Mesothelial cell of epicardium (in vitro differentiated cells): ENCODE results near the gene CHKA. TPM values are rescaled to one million over a fixed set of nuclear protein-coding genes. Genes with fewer than 3 reads are reported as not detected.

Experiments
- DNase-seq, 2 experiments: peaks; one replicate each; pipeline ENCODE4 v3.0.0; 2021; ENCODE audit warnings: low spot score in 2 of 2; ENCODE audit not compliant: unreplicated experiment in 2 of 2
- H3K27ac Mint-ChIP-seq: 2 replicates; pipeline ENCODE4 v1.8.0; 2021; ENCODE audit warnings: mixed read lengths
- H3K27me3 Mint-ChIP-seq: 2 replicates; pipeline ENCODE4 v1.8.0; 2021; ENCODE audit warnings: low read depth, mixed read lengths
- H3K36me3 Mint-ChIP-seq: 2 replicates; pipeline ENCODE4 v1.8.0; 2021; ENCODE audit warnings: mixed read lengths
- H3K4me1 Mint-ChIP-seq: 2 replicates; pipeline ENCODE4 v1.8.0; 2021; ENCODE audit warnings: mixed read lengths
- H3K4me3 Mint-ChIP-seq: 2 replicates; pipeline ENCODE4 v1.8.0; 2021; ENCODE audit warnings: mild to moderate bottlenecking, moderate library complexity, mixed read lengths
- H3K9me3 Mint-ChIP-seq: 2 replicates; pipeline ENCODE4 v1.8.0; 2021; ENCODE audit warnings: mixed read lengths
- total RNA-seq: library from RNA; stranded (reverse); gene quantifications from 3 replicates; pipeline ENCODE4 v1.2.1, GENCODE V29; 2021
- TF ChIP-seq, protein P1 (sequence below): fragments of 200-600 bp; sonication (generic); IDR thresholded peaks from one replicate; pipeline ENCODE4 v1.5.0; 2021; ENCODE audit warnings: antibody characterized with exemption; ENCODE audit not compliant: unreplicated experiment

The CHKA gene
- total RNA-seq, 1 donor from 2014 or later, result 74.4 TPM

DNA sequence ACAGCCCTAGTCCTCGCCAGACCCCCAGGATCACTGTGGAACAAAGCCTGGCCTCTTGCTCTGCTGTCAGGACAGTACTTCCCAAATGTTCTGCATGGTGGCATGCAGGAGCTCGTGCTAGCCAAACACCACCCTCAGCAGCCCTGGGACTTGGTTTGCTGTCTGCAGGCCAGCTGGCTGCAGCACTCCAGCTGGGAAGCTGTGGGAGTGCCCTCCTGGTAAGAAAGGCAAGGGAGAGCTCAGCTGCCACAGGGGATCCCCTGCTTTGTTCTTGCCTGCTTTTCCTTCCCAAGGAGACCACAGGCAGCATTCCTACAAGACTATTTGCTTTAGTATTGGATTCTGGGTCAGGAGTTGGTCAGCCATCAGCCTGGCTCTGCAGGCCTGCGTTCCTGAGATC, 54.4 kb downstream of the CHKA start:
- peaks cover 54% of the 10 kb centered on the region for H3K36me3 Mint-ChIP-seq
- no peak for DNase-seq
- H3K9me3 Mint-ChIP-seq, result no peaks in the 10 kb centered on the region
- TF ChIP-seq, protein P1, sequence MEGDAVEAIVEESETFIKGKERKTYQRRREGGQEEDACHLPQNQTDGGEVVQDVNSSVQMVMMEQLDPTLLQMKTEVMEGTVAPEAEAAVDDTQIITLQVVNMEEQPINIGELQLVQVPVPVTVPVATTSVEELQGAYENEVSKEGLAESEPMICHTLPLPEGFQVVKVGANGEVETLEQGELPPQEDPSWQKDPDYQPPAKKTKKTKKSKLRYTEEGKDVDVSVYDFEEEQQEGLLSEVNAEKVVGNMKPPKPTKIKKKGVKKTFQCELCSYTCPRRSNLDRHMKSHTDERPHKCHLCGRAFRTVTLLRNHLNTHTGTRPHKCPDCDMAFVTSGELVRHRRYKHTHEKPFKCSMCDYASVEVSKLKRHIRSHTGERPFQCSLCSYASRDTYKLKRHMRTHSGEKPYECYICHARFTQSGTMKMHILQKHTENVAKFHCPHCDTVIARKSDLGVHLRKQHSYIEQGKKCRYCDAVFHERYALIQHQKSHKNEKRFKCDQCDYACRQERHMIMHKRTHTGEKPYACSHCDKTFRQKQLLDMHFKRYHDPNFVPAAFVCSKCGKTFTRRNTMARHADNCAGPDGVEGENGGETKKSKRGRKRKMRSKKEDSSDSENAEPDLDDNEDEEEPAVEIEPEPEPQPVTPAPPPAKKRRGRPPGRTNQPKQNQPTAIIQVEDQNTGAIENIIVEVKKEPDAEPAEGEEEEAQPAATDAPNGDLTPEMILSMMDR, result no peak
- no peaks in the 10 kb centered on the region for H3K4me1 Mint-ChIP-seq
- H3K27ac Mint-ChIP-seq, result no peak overlapping the region
- H3K4me3 Mint-ChIP-seq, result no peak overlapping the region
- H3K27me3 Mint-ChIP-seq, result no peaks in the 10 kb centered on the region

DNA sequence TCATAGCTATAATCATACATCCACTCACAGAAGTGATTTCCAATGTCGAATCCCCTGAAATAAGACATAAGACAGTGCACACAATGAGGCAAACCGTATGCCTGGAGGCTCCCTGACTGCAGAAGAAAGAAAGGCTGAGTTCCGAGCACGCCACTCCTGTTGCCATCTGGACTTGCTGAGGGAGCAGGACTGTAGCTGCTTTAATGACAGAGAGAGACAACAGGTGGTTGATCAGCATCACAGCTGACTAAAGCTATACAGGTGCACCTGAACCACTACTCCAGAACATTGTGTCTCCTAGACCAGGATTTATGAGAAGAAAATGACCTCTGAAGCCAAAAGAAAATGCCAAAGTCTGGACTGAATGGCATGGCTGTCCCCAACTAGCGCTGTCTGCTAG, 55.3 kb downstream of the CHKA start:
- no peak overlapping the region for H3K27ac Mint-ChIP-seq
- no peak for DNase-seq
- H3K4me1 Mint-ChIP-seq, result no peaks in the 10 kb centered on the region
- H3K36me3 Mint-ChIP-seq, result peaks cover 55% of the 10 kb centered on the region
- no peak overlapping the region for H3K4me3 Mint-ChIP-seq
- H3K9me3 Mint-ChIP-seq, result no peaks in the 10 kb centered on the region
- H3K27me3 Mint-ChIP-seq, result no peaks in the 10 kb centered on the region
- TF ChIP-seq, protein P1, result no peak

DNA sequence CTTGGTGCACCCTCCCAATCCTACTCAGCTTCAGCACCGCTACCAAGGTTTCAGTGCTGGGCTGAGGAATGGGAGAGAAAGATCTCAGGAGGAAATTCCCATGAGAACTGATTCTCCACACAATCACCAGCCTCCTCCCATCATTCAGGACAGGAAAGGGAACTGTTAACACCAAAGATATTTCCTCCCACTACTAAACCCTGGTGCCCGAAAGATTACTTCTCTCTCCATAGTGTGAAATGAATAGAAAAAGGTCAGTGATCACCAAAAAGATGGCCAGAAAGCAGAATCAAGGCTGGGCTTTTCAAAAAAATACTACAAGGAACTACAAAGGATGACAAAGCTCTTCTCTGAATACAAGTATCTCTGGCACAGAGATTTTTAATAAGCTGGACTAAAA, 56.3 kb downstream of the CHKA start:
- H3K4me1 Mint-ChIP-seq, result no peaks in the 10 kb centered on the region
- no peak overlapping the region for H3K27ac Mint-ChIP-seq
- peaks cover 55% of the 10 kb centered on the region for H3K36me3 Mint-ChIP-seq

DNA sequence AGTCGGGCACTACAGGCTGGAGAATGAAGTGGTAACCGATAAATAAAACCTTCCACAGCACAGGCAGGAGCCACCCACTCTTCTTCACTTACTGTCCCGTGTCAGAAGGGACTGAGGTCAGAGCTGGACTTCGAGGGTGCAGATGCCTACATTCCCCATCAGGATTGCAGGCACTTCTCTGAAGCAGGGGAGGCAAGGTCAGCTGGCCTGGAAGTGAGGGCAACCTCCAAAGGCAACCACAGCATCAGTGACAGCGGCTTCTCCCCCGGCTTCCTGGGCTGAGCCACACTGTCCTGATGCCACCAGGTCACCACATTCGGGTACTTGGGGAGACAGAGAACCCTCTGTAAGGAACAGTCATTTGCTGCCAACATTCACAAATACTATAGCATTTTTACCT, 59.7 kb downstream of the CHKA start:
- Mint-ChIP-seq H3K4me1 (no peaks in the 10 kb centered on the region), H3K4me3 (no peak overlapping the region), H3K27me3 (no peaks in the 10 kb centered on the region), H3K27ac (no peak overlapping the region), H3K9me3 (no peaks in the 10 kb centered on the region), H3K36me3 (peaks cover 59% of the 10 kb centered on the region)
- DNase-seq, result no peak
- TF ChIP-seq, protein P1, result no peak

More for the DNA sequence above, 56.3 kb downstream of the CHKA start:
- Mint-ChIP-seq H3K27me3 (no peaks in the 10 kb centered on the region), H3K4me3 (no peak overlapping the region), H3K9me3 (no peaks in the 10 kb centered on the region)
- no peak for DNase-seq
- TF ChIP-seq, protein P1, result no peak

DNA sequence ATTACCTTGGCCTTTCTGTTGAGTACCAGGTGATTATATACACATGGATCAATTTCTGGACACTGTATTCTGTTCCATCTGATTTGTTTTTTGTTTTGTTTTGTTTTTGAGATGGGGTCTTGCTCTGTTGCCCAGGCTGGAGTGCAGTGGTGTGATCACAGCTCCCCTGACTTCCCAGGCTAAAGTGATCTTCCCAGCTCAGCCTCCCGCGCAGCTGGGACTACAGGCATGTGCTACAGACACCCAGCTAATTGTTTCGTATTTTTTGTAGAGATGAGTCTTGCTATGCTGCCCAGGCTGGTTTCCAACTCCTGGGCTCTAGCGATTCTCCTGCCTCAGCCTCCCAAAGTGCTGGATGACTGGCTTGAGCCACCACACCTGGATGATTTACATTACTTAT, 63.4 kb downstream of the CHKA start:
- Mint-ChIP-seq H3K27me3 (no peaks in the 10 kb centered on the region), H3K36me3 (peaks cover 46% of the 10 kb centered on the region), H3K27ac (no peak overlapping the region), H3K4me3 (no peak overlapping the region), H3K4me1 (no peaks in the 10 kb centered on the region), H3K9me3 (no peaks in the 10 kb centered on the region)
- DNase-seq, result no peak
- TF ChIP-seq, protein P1, result no peak
